Anterior cingulate cortex (tissue), 58 donors: ENCODE measurements around the gene PHF11.
"Not testable (repeated sequence)": the region's sequence is repeated elsewhere in the genome, so short reads cannot be mapped to it uniquely, and the experiment has no call there.

Source experiments
- DNase-seq, 58 donors: peaks; one replicate each; lab custom pipeline; 2025; lab: John Stamatoyannopoulos, UW

PHF11 gene

GRCh38 chr13:49539746-49540145, 44.0 kb downstream of the PHF11 start:
- no peak for DNase-seq

- DNase-seq = no peak
Observed at GRCh38 chr13:49540552-49540951, 44.8 kb downstream of the PHF11 start.

- no peak for DNase-seq
Observed at GRCh38 chr13:49543656-49544055, 47.9 kb downstream of the PHF11 start.

- DNase-seq = no peak
Observed at GRCh38 chr13:49545661-49546060, 49.9 kb downstream of the PHF11 start.

GRCh38 chr13:49546561-49546960, 50.8 kb downstream of the PHF11 start:
- DNase-seq = no peak

GRCh38 chr13:49549289-49549688, 53.5 kb downstream of the PHF11 start:
- DNase-seq = no peak

- DNase-seq = no peak
Observed at GRCh38 chr13:49550942-49551644, 55.3 kb downstream of the PHF11 start.

GRCh38 chr13:49553888-49554287, 58.1 kb downstream of the PHF11 start:
- no peak for DNase-seq

GRCh38 chr13:49554387-49554786, 58.6 kb downstream of the PHF11 start:
- DNase-seq = no peak

- no peak for DNase-seq
Observed at GRCh38 chr13:49559006-49559405, 63.3 kb downstream of the PHF11 start.

- DNase-seq = no peak
Observed at GRCh38 chr13:49560270-49561061, 64.7 kb downstream of the PHF11 start.

GRCh38 chr13:49561062-49561410, 65.3 kb downstream of the PHF11 start:
- DNase-seq = no peak

GRCh38 chr13:49563516-49563915, 67.8 kb downstream of the PHF11 start:
- peak in 2 of 58 donors; percentile 15 to 30 for DNase-seq

- not testable (repeated sequence) for DNase-seq
Observed at GRCh38 chr13:49565461-49565860, 69.7 kb downstream of the PHF11 start.

- no peak for DNase-seq
Observed at GRCh38 chr13:49566461-49566860, 70.7 kb downstream of the PHF11 start.

- no peak for DNase-seq
Observed at GRCh38 chr13:49567491-49567890, 71.7 kb downstream of the PHF11 start.

GRCh38 chr13:49569993-49570689, 74.4 kb downstream of the PHF11 start:
- DNase-seq = no peak

GRCh38 chr13:49571299-49572240, 75.8 kb downstream of the PHF11 start:
- DNase-seq = no peak
